ENCODE measurements around the gene CISD3.

The CISD3 gene

GRCh38 chr17:38733282-38733981 lies 3.3 kb downstream of the CISD3 start:
- DNase-seq (ENCODE audit: low read depth in 2 of 2), result no peak
- TF ChIP-seq CTCF (IDR thresholded peaks at IDR 0.05; ENCODE audit: low read depth, low read length), result no peak

GRCh38 chr17:38733982-38734973 lies 4.1 kb downstream of the CISD3 start:
- no peak for DNase-seq (ENCODE audit: low read depth in 2 of 2)
- peak; percentile 11 for TF ChIP-seq CTCF (IDR thresholded peaks at IDR 0.05; ENCODE audit: low read depth, low read length)
- no peak overlapping the region for H3K4me3 ChIP-seq (replicated peaks in 1 of 2; ENCODE audit: low read depth in 2 of 2, low read length in 2 of 2)

More at GRCh38 chr17:38733282-38733981, 3.3 kb downstream of the CISD3 start:
- no peak overlapping the region for H3K4me3 ChIP-seq (replicated peaks in 1 of 2; ENCODE audit: low read depth in 2 of 2, low read length in 2 of 2)

- peak; percentile 44 to 46 for DNase-seq (ENCODE audit: low read depth in 2 of 2)
- no peak overlapping the region for H3K4me3 ChIP-seq (replicated peaks in 1 of 2; ENCODE audit: low read depth in 2 of 2, low read length in 2 of 2)
- TF ChIP-seq CTCF (IDR thresholded peaks at IDR 0.05; ENCODE audit: low read depth, low read length), result peak; percentile 92
Observed at GRCh38 chr17:38735161-38735997, 5.2 kb downstream of the CISD3 start.

- H3K4me3 ChIP-seq (replicated peaks in 1 of 2; ENCODE audit: low read depth in 2 of 2, low read length in 2 of 2), result no peak overlapping the region
- no peak for DNase-seq (ENCODE audit: low read depth in 2 of 2)
- TF ChIP-seq CTCF (IDR thresholded peaks at IDR 0.05; ENCODE audit: low read depth, low read length), result no peak
Observed at GRCh38 chr17:38738007-38738662, 8.0 kb downstream of the CISD3 start.

- no peak overlapping the region for H3K4me3 ChIP-seq (replicated peaks in 1 of 2; ENCODE audit: low read depth in 2 of 2, low read length in 2 of 2)
- no peak for TF ChIP-seq CTCF (IDR thresholded peaks at IDR 0.05; ENCODE audit: low read depth, low read length)
- DNase-seq (ENCODE audit: low read depth in 2 of 2), result no peak
Observed at GRCh38 chr17:38738686-38739085, 8.5 kb downstream of the CISD3 start.

- H3K4me3 ChIP-seq (replicated peaks in 1 of 2; ENCODE audit: low read depth in 2 of 2, low read length in 2 of 2), result no peak overlapping the region
- DNase-seq (ENCODE audit: low read depth in 2 of 2), result no peak
- TF ChIP-seq CTCF (IDR thresholded peaks at IDR 0.05; ENCODE audit: low read depth, low read length), result no peak
Observed at GRCh38 chr17:38739305-38739704, 9.2 kb downstream of the CISD3 start.
